A673 (cell line): ENCODE data around the gene MKRN3. TPM values are rescaled to one million over a fixed set of nuclear protein-coding genes. Genes with fewer than 3 reads are reported as not detected.

Experiments used
- BruUV-seq: library from RNA; stranded (reverse); fragments of 400-500 nt; replicated peaks from 2 replicates; lab custom pipeline; 2021; lab: Mats Ljungman, UMichigan
- CTCF ChIA-PET: fragments of 300-600 bp; sonication (Branson Sonifier 250); formaldehyde crosslinking; loops from one replicate; lab custom pipeline; 2022; ENCODE audit warnings: antibody characterized with exemption; lab: Charles Lee
- POLR2A ChIA-PET: fragments of 300-600 bp; sonication (Branson Sonifier 250); formaldehyde crosslinking; loops from one replicate; lab custom pipeline; 2022; ENCODE audit warnings: antibody characterized with exemption; ENCODE audit not compliant: low non-redundant PET; lab: Charles Lee
- DNase-seq: peaks from one replicate; pipeline ENCODE4 v3.0.0-alpha.2; 2015; ENCODE audit warnings: low spot score
- H3K27ac ChIP-seq: fragments of 200-600 bp; sonication (generic); 2 replicates; pipeline ENCODE4 v1.5.1; 2016; ENCODE audit warnings: mixed run types, low read depth, mild to moderate bottlenecking, mixed read lengths, antibody characterized with exemption, low read length; ENCODE audit not compliant: poor library complexity, severe bottlenecking
- H3K27me3 ChIP-seq: fragments of 200-600 bp; sonication (generic); replicated peaks from 2 replicates; pipeline ENCODE4 v1.6.1; 2017; ENCODE audit warnings: mixed run types, low read depth, mild to moderate bottlenecking, mixed read lengths, antibody characterized with exemption, low read length; ENCODE audit not compliant: insufficient read depth, poor library complexity
- H3K36me3 ChIP-seq: fragments of 200-600 bp; sonication (generic); 2 replicates; pipeline ENCODE4 v1.6.1; 2016; ENCODE audit warnings: mixed run types, mild to moderate bottlenecking, mixed read lengths, antibody characterized with exemption, low read length; ENCODE audit not compliant: insufficient read depth, poor library complexity, severe bottlenecking
- H3K4me1 ChIP-seq: fragments of 200-600 bp; sonication (generic); 2 replicates; pipeline ENCODE4 v1.6.1; 2017; ENCODE audit warnings: mixed run types, mild to moderate bottlenecking, mixed read lengths, antibody characterized with exemption, low read length; ENCODE audit not compliant: insufficient read depth, poor library complexity, severe bottlenecking
- H3K4me3 ChIP-seq: fragments of 200-600 bp; sonication (generic); 2 replicates; pipeline ENCODE4 v1.5.1; 2016; ENCODE audit warnings: low read depth, mixed run types, mild to moderate bottlenecking, mixed read lengths, low read length; ENCODE audit not compliant: poor library complexity, severe bottlenecking
- H3K9me3 ChIP-seq: fragments of 200-600 bp; sonication (generic); 2 replicates; pipeline ENCODE4 v1.6.1; 2016; ENCODE audit warnings: mixed run types, low read depth, mild to moderate bottlenecking, mixed read lengths, antibody characterized with exemption, low read length; ENCODE audit not compliant: poor library complexity, severe bottlenecking
- CTCF ChIP-seq: fragments of 300-800, 200-600 bp; sonication (generic); conservative IDR thresholded peaks from 2 replicates; pipeline ENCODE4 v1.5.1; 2017; ENCODE audit warnings: low read depth, mild to moderate bottlenecking, antibody characterized with exemption, low read length, moderate library complexity, mixed read lengths
- EZH2 ChIP-seq: fragments of 200-600 bp; sonication (generic); IDR thresholded peaks from 2 replicates; pipeline ENCODE4 v1.6.1; 2017; ENCODE audit warnings: borderline replicate concordance, low read depth, mild to moderate bottlenecking, mixed read lengths, antibody characterized with exemption, low read length; ENCODE audit not compliant: poor library complexity, severe bottlenecking
- intact Hi-C: fragments of 100-400 bp; cut with micrococcal nuclease; formaldehyde crosslinking; loops from one replicate; pipeline ENCODE4 v1.10.0; 2022; ENCODE audit not compliant: unreplicated experiment
- total RNA-seq: library from RNA; stranded (reverse); gene quantifications from 2 replicates; pipeline ENCODE4 v1.2.3, GENCODE V29; 2021

The MKRN3 gene
- total RNA-seq, 1 experiment from 2014 or later = not detected

- TF ChIP-seq EZH2 (no peak), CTCF (no peak)
- BruUV-seq = no TSS peak
- H3K4me3 ChIP-seq = no peak overlapping the region
- no peak overlapping the region for H3K27ac ChIP-seq
- no peak for DNase-seq
- ChIA-PET POLR2A (no interaction called here), CTCF (no interaction called here)
- H3K36me3 ChIP-seq = no peaks in the 10 kb centered on the region
- no peaks in the 10 kb centered on the region for H3K4me1 ChIP-seq
- no peaks in the 10 kb centered on the region for H3K27me3 ChIP-seq
- peaks cover 8% of the 10 kb centered on the region for H3K9me3 ChIP-seq
- intact Hi-C loops = no loop called here
Observed at GRCh38 chr15:23546158-23546557, 19.3 kb upstream of the MKRN3 start.

GRCh38 chr15:23548071-23548470 lies 17.4 kb upstream of the MKRN3 start:
- DNase-seq = no peak
- Histone ChIP-seq H3K36me3 (no peaks in the 10 kb centered on the region), H3K27ac (no peak overlapping the region), H3K27me3 (no peaks in the 10 kb centered on the region), H3K4me3 (no peak overlapping the region), H3K9me3 (peaks cover 11% of the 10 kb centered on the region), H3K4me1 (no peaks in the 10 kb centered on the region)
- TF ChIP-seq EZH2 = no peak
- TF ChIP-seq CTCF = no peak
- BruUV-seq = no TSS peak
- ChIA-PET CTCF (no interaction called here), POLR2A (no interaction called here)
- intact Hi-C loops = no loop called here

DNA sequence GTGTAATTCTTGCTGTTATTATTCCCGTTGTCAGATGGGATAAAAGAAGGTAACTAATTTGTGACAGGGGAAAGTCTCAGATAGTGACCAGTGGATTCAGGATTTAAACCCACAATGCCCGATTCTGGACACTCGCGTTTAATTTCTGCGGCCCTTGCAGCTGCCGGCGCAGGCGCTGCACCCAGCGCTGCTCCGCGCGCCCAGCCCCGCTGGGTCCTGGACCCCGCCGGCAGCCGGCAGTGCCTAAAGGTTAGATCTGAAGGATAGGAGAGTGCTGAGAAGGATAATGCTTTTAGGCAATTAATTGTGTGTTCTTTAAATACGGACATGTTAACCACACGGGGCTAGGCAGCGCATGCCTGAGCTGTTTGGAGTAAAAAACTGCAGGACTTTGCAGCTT lies 3.6 kb upstream of the MKRN3 start:
- Histone ChIP-seq H3K9me3 (peaks cover 6% of the 10 kb centered on the region), H3K27me3 (no peaks in the 10 kb centered on the region), H3K27ac (no peak overlapping the region), H3K36me3 (no peaks in the 10 kb centered on the region), H3K4me1 (no peaks in the 10 kb centered on the region), H3K4me3 (no peak overlapping the region)
- ChIA-PET POLR2A (no interaction called here), CTCF (no interaction called here)
- no peak for TF ChIP-seq EZH2
- TF ChIP-seq CTCF = no peak
- BruUV-seq = no TSS peak
- intact Hi-C loops = no loop called here
- no peak for DNase-seq
